ENCODE measurements around the gene NDE1. TPM values are rescaled to one million over a fixed set of nuclear protein-coding genes. Genes with fewer than 3 reads are reported as not detected.

NDE1 gene
- polyA plus RNA-seq, 2 of the 4 experiments (the other 2 are of a cell fraction) = 27.6 to 30.6 TPM

DNA sequence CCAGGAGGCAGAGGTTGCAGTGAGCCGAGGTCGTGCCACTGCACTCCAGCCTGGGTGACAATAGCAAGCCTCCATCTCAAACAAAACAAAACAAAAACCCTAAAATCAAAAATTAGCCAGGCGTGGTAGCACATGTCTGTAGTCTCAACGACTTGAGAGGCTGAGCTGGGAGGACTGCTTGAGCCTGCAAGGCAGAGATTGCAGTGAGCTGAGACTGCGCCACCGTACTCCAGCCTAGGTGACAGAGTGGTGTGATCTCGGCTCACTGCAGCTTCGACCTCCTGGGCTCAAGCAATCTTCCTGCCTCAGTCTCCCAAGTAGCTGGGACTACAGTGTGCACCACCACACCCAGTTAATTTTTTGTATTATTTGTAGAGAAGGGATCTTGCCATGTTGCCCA is 119.2 kb downstream of the NDE1 start:
- FAIRE-seq = no peak
- Histone ChIP-seq H3K4me3 (no peak overlapping the region), H3K27ac (no peak overlapping the region), H3K4me1 (no peaks in the 10 kb centered on the region), H3K4me2 (no peak overlapping the region), H3K9me3 (peaks cover 5% of the 10 kb centered on the region; the same call in 1 of the 3 replicates)
- ATAC-seq = no peak
- 69% methylated on average over 8 of the region's 8 CpGs for WGBS (ENCODE audit: missing lambda C conversion rate)
- TF ChIP-seq TFCP2L1 (CRISPR knock-in tag; IDR thresholded peaks at IDR 0.05) (no peak), ZNF302 (CRISPR knock-in tag; IDR thresholded peaks at IDR 0.05) (no peak), CEBPB (IDR thresholded peaks at IDR 0.05) (no peak), EHMT2 (IDR thresholded peaks at IDR 0.05; ENCODE audit: low read depth) (no peak), HOXB5 (CRISPR knock-in tag; IDR thresholded peaks at IDR 0.05) (no peak), FOSB (CRISPR knock-in tag; IDR thresholded peaks at IDR 0.05) (no peak), KDM1A (IDR thresholded peaks at IDR 0.05; ENCODE audit: low read depth) (no peak), PHF8 (IDR thresholded peaks at IDR 0.05; ENCODE audit: borderline replicate concordance, low read depth) (no peak), HDAC2 (IDR thresholded peaks at IDR 0.05) (no peak), POLR2AphosphoS2 (conservative IDR thresholded peaks at IDR 0.05; ENCODE audit: low read length) (no peak)
- ChIA-PET POLR2A (no interaction called here), CTCF (interaction anchor here (0.9 to 4.4 kb wide), 4 partner anchors 8 to 425 kb away, joined by 3 to 18 read pairs (median 6); no protein-coding TSS in a partner anchor)
- DNase-seq (ENCODE audit: low read depth in 1 of 2, low spot score in 1 of 2) = no peak

DNA sequence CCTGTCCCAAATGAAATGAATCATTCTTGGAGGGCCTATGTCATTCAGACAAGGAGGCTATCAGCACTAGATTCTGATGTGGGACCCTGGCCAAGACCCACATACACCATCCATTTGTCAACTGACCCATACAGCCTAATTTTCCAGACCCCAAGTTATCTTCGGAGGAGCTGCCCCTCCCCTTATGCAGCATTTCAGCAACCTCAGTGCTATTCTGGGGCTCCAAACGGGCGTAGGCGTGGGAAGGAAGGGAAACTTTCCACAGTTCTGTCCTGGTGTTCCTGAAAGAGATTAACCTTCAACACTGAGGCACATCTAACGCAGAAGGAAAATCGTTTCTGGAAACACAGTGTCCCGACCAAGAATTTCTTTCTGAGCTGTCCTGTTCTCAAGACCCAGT is 120.1 kb downstream of the NDE1 start:
- no peak for ATAC-seq
- no peak for DNase-seq (ENCODE audit: low read depth in 1 of 2, low spot score in 1 of 2)
- ChIA-PET CTCF (interaction anchor here (0.6 to 3.0 kb wide), 5 partner anchors 12 to 373 kb away, joined by 3 to 9 read pairs (median 3); no protein-coding TSS in a partner anchor), POLR2A (no interaction called here)
- Histone ChIP-seq H3K4me1 (no peaks in the 10 kb centered on the region), H3K4me2 (no peak overlapping the region), H3K27ac (no peak overlapping the region), H3K9me3 (peaks cover 5% of the 10 kb centered on the region; the same call in 1 of the 3 replicates), H3K4me3 (no peak overlapping the region)
- 63% methylated on average over 7 of the region's 7 CpGs for WGBS (ENCODE audit: missing lambda C conversion rate)
- TF ChIP-seq, protein P1, sequence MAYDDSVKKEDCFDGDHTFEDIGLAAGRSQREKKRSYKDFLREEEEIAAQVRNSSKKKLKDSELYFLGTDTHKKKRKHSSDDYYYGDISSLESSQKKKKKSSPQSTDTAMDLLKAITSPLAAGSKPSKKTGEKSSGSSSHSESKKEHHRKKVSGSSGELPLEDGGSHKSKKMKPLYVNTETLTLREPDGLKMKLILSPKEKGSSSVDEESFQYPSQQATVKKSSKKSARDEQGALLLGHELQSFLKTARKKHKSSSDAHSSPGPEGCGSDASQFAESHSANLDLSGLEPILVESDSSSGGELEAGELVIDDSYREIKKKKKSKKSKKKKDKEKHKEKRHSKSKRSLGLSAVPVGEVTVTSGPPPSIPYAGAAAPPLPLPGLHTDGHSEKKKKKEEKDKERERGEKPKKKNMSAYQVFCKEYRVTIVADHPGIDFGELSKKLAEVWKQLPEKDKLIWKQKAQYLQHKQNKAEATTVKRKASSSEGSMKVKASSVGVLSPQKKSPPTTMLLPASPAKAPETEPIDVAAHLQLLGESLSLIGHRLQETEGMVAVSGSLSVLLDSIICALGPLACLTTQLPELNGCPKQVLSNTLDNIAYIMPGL (CRISPR knock-in tag; IDR thresholded peaks at IDR 0.05; ENCODE audit: borderline replicate concordance) = no peak
- TF ChIP-seq HOXA7 (CRISPR knock-in tag; IDR thresholded peaks at IDR 0.05) (no peak), CHD2 (IDR thresholded peaks at IDR 0.05; ENCODE audit: low read length, partially characterized antibody) (no peak), RCOR1 (IDR thresholded peaks at IDR 0.05; ENCODE audit: low read depth, low read length) (no peak), KDM5A (IDR thresholded peaks at IDR 0.05) (no peak), POLR2AphosphoS2 (conservative IDR thresholded peaks at IDR 0.05; ENCODE audit: low read length) (no peak), TP53 (CRISPR knock-in tag; IDR thresholded peaks at IDR 0.05) (no peak), HOXB5 (CRISPR knock-in tag; IDR thresholded peaks at IDR 0.05) (no peak), SMC3 (IDR thresholded peaks at IDR 0.05) (no peak), ESRRA (IDR thresholded peaks at IDR 0.05; ENCODE audit: borderline replicate concordance, low read length) (no peak), EHMT2 (IDR thresholded peaks at IDR 0.05; ENCODE audit: low read depth) (no peak), JUNB (IDR thresholded peaks at IDR 0.05) (no peak), CBX2 (IDR thresholded peaks at IDR 0.05; ENCODE audit: borderline replicate concordance, low read depth) (no peak), FOXS1 (CRISPR knock-in tag; IDR thresholded peaks at IDR 0.05) (no peak), CHD4 (IDR thresholded peaks at IDR 0.05; ENCODE audit: borderline replicate concordance) (no peak), GATA3 (IDR thresholded peaks at IDR 0.05; ENCODE audit: borderline replicate concordance) (no peak), RNF2 (IDR thresholded peaks at IDR 0.05; ENCODE audit: borderline replicate concordance, low read depth) (no peak)
- TF ChIP-seq, protein P2, sequence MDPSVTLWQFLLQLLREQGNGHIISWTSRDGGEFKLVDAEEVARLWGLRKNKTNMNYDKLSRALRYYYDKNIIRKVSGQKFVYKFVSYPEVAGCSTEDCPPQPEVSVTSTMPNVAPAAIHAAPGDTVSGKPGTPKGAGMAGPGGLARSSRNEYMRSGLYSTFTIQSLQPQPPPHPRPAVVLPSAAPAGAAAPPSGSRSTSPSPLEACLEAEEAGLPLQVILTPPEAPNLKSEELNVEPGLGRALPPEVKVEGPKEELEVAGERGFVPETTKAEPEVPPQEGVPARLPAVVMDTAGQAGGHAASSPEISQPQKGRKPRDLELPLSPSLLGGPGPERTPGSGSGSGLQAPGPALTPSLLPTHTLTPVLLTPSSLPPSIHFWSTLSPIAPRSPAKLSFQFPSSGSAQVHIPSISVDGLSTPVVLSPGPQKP (IDR thresholded peaks at IDR 0.05; ENCODE audit: low read depth, low read length) = no peak
- TF ChIP-seq, protein P3, sequence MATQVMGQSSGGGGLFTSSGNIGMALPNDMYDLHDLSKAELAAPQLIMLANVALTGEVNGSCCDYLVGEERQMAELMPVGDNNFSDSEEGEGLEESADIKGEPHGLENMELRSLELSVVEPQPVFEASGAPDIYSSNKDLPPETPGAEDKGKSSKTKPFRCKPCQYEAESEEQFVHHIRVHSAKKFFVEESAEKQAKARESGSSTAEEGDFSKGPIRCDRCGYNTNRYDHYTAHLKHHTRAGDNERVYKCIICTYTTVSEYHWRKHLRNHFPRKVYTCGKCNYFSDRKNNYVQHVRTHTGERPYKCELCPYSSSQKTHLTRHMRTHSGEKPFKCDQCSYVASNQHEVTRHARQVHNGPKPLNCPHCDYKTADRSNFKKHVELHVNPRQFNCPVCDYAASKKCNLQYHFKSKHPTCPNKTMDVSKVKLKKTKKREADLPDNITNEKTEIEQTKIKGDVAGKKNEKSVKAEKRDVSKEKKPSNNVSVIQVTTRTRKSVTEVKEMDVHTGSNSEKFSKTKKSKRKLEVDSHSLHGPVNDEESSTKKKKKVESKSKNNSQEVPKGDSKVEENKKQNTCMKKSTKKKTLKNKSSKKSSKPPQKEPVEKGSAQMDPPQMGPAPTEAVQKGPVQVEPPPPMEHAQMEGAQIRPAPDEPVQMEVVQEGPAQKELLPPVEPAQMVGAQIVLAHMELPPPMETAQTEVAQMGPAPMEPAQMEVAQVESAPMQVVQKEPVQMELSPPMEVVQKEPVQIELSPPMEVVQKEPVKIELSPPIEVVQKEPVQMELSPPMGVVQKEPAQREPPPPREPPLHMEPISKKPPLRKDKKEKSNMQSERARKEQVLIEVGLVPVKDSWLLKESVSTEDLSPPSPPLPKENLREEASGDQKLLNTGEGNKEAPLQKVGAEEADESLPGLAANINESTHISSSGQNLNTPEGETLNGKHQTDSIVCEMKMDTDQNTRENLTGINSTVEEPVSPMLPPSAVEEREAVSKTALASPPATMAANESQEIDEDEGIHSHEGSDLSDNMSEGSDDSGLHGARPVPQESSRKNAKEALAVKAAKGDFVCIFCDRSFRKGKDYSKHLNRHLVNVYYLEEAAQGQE (IDR thresholded peaks at IDR 0.05) = no peak
- TF ChIP-seq, protein P4, sequence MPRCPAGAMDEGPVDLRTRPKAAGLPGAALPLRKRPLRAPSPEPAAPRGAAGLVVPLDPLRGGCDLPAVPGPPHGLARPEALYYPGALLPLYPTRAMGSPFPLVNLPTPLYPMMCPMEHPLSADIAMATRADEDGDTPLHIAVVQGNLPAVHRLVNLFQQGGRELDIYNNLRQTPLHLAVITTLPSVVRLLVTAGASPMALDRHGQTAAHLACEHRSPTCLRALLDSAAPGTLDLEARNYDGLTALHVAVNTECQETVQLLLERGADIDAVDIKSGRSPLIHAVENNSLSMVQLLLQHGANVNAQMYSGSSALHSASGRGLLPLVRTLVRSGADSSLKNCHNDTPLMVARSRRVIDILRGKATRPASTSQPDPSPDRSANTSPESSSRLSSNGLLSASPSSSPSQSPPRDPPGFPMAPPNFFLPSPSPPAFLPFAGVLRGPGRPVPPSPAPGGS (IDR thresholded peaks at IDR 0.05) = no peak
- FAIRE-seq = no peak

Measured in A549 (cell line).